NCI-H460 (cell line): Measurements from ENCODE around the gene POLR2E. TPM values are rescaled to one million over a fixed set of nuclear protein-coding genes. Genes with fewer than 3 reads are reported as not detected.

Experiments used
- DNase-seq: peaks from one replicate; pipeline ENCODE4 v3.0.0-alpha.2; 2016; ENCODE audit warnings: low read depth; ENCODE audit errors: extremely low read depth
- total RNA-seq: library from RNA; depleted of rRNA; stranded (reverse); fragments of >200 nt; shearing (Covaris generic); gene quantifications from 2 replicates; pipeline ENCODE4 v1.2.3, GENCODE V29; 2014

POLR2E gene
- total RNA-seq, 1 experiment from 2014 or later, result 108 TPM

GRCh38 chr19:1067341-1067957, 27.7 kb downstream of the POLR2E start:
- no peak for DNase-seq

GRCh38 chr19:1066748-1067340, 28.3 kb downstream of the POLR2E start, which contains the start of gene ARHGAP45:
TSS of gene ARHGAP45 (plus strand) at chr19:1067167. CDS start at chr19:1067406, 239 bp downstream.
- DNase-seq, result no peak

GRCh38 chr19:1066251-1066747, 28.9 kb downstream of the POLR2E start:
- no peak for DNase-seq

- no peak for DNase-seq
Observed at GRCh38 chr19:1065606-1066109, 29.5 kb downstream of the POLR2E start.

- peak; percentile 40 for DNase-seq
Observed at GRCh38 chr19:1064661-1065605, 30.2 kb downstream of the POLR2E start.

GRCh38 chr19:1063909-1064660, 31.1 kb downstream of the POLR2E start:
- no peak for DNase-seq

- DNase-seq, result peak; percentile 14
Observed at GRCh38 chr19:1063030-1063908, 31.9 kb downstream of the POLR2E start.

GRCh38 chr19:1062387-1063029, 32.7 kb downstream of the POLR2E start:
- no peak for DNase-seq

- DNase-seq, result no peak
Observed at GRCh38 chr19:1061987-1062386, 33.2 kb downstream of the POLR2E start.

GRCh38 chr19:1060689-1061088, 34.5 kb downstream of the POLR2E start:
- DNase-seq, result no peak

- no peak for DNase-seq
Observed at GRCh38 chr19:1058112-1058511, 37.1 kb downstream of the POLR2E start.

GRCh38 chr19:1057176-1057855, 37.9 kb downstream of the POLR2E start:
- peak; percentile 22 for DNase-seq

- DNase-seq, result no peak
Observed at GRCh38 chr19:1055886-1056620, 39.1 kb downstream of the POLR2E start.

- no peak for DNase-seq
Observed at GRCh38 chr19:1055028-1055425, 40.1 kb downstream of the POLR2E start.

GRCh38 chr19:1054102-1055027, 40.8 kb downstream of the POLR2E start:
- no peak for DNase-seq
